Mesothelial cell of epicardium (in vitro differentiated cells): ENCODE results near the gene UVSSA. TPM values are rescaled to one million over a fixed set of nuclear protein-coding genes. Genes with fewer than 3 reads are reported as not detected.

Experiments used
- total RNA-seq: library from RNA; stranded (reverse); gene quantifications from 3 replicates; pipeline ENCODE4 v1.2.1, GENCODE V29; 2021

The UVSSA gene
- total RNA-seq, 1 donor from 2014 or later = 62.9 TPM

Other genes with a start within 250 kb of the UVSSA start
- 10.9 to 15.6 TPM (median 13.4 TPM) in 3 replicates for gene RNF212, start 233.6 kb upstream of the UVSSA start, total RNA-seq
- gene SPON2, start 174.6 kb upstream of the UVSSA start, total RNA-seq = 44.0 to 58.7 TPM (median 56.4 TPM) in 3 replicates
- gene CTBP1, start 98.1 kb upstream of the UVSSA start, total RNA-seq = 186 to 194 TPM (median 192 TPM) in 3 replicates
- 73.4 to 78.2 TPM (median 74.7 TPM) in 3 replicates for gene MAEA, start 57.3 kb upstream of the UVSSA start, total RNA-seq
- not detected in 3 replicates for gene NKX1-1, start 59.2 kb downstream of the UVSSA start, total RNA-seq